Liver (tissue), 3 donors: ENCODE data around the gene HIKESHI.

ENCODE experiments used
- ATF3 ChIP-seq: IDR thresholded peaks from 2 replicates; pipeline ENCODE4 v1.6.1; 2016; ENCODE audit warnings: antibody characterized with exemption
- CTCF ChIP-seq: fragments of 150-350 bp; IDR thresholded peaks from 2 replicates; pipeline ENCODE4 v1.5.1; 2017; ENCODE audit warnings: improper control_type of control experiment, low read depth, low read length; ENCODE audit not compliant: missing input control
- EGR1 ChIP-seq, 2 donors: IDR thresholded peaks; 2 replicates each; pipeline ENCODE4 v1.6.1; 2016 to 2018; ENCODE audit warnings: antibody characterized with exemption in 2 of 2, low read depth in 2 of 2
- JUND ChIP-seq, 2 donors: IDR thresholded peaks; 2 replicates each; pipeline ENCODE4 v1.6.1; 2016; ENCODE audit warnings: antibody characterized with exemption in 2 of 2
- MAX ChIP-seq: IDR thresholded peaks from 2 replicates; pipeline ENCODE4 v1.6.1; 2016; ENCODE audit warnings: antibody characterized with exemption
- RAD21 ChIP-seq, 2 donors: IDR thresholded peaks; 2 replicates each; pipeline ENCODE4 v1.6.1; 2016; ENCODE audit warnings: antibody characterized with exemption in 2 of 2, mild to moderate bottlenecking in 2 of 2
- REST ChIP-seq: IDR thresholded peaks from 2 replicates; pipeline ENCODE4 v1.6.1; 2016; ENCODE audit warnings: antibody characterized with exemption, mild to moderate bottlenecking
- SP1 ChIP-seq: IDR thresholded peaks from 2 replicates; pipeline ENCODE4 v1.6.1; 2018; ENCODE audit warnings: antibody characterized with exemption, mild to moderate bottlenecking
- TAF1 ChIP-seq: conservative IDR thresholded peaks from 2 replicates; pipeline ENCODE4 v1.6.1; 2016; ENCODE audit warnings: antibody characterized with exemption, mild to moderate bottlenecking
- YY1 ChIP-seq: IDR thresholded peaks from 2 replicates; pipeline ENCODE4 v1.6.1; 2016; ENCODE audit warnings: antibody characterized with exemption, mild to moderate bottlenecking
- ZBTB33 ChIP-seq: IDR thresholded peaks from 2 replicates; pipeline ENCODE4 v1.6.1; 2016; ENCODE audit warnings: antibody characterized with exemption
- donor health status: healthy.
- donor health status: healthy.

- TF ChIP-seq CTCF = no peak
- no peak for TF ChIP-seq RAD21 (IDR thresholded peaks at IDR 0.05)
- TF ChIP-seq EGR1 (IDR thresholded peaks at IDR 0.05; ENCODE audit: low read depth in 2 of 2) = no peak
- no peak for TF ChIP-seq YY1
- TF ChIP-seq ATF3 = no peak
- no peak for TF ChIP-seq REST
- no peak for TF ChIP-seq MAX
- no peak for TF ChIP-seq JUND (IDR thresholded peaks at IDR 0.05)
- no peak for TF ChIP-seq ZBTB33
- TF ChIP-seq SP1 = no peak
- TF ChIP-seq TAF1 = no peak
These were observed 46.1 kb upstream of the HIKESHI start for GRCh38 chr11:86255896-86256295.
